ENCODE results near the gene CLEC18A. TPM values are rescaled to one million over a fixed set of nuclear protein-coding genes. Genes with fewer than 3 reads are reported as not detected.

Gene CLEC18A
- total and polyA plus RNA-seq, 2 donors (not counting 1 experiment from before 2014, with no cell fraction given) = 0.52 to 2.2 TPM

DNA sequence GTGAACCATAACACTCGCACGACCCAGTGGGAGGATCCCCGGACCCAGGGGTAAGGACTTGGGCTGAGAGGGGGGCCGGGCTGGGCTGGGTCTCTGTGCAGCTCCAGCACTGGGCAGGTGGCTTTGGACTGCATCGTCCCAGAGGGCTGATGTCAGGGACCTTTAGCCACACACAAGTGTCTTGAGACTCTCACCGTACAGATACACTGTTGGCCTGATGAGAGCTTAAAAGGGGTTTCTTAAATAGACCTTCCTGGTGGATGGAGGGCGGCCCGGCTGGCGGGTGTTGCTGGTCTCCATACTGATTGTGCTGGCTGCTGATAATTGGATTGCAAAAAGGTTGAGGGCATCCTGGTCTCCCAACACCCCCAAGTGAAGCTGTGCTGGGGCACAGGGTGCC lies 21.7 kb upstream of the CLEC18A start:
- peaks cover 0 to 64% of the 10 kb centered on the region in 2 experiments for H3K36me3 ChIP-seq (replicated peaks in 1 of 2; ENCODE audit: control extremely low read depth in 1 of 2, control insufficient read depth in 1 of 2, extremely low read depth in 1 of 2, insufficient read depth in 2 of 2, low read length in 1 of 2)
- CTCF ChIA-PET = interaction anchor here (1.3 to 4.0 kb wide), 8 partner anchors 8 to 221 kb away, joined by 4 to 54 read pairs (median 9); no protein-coding TSS in a partner anchor

DNA sequence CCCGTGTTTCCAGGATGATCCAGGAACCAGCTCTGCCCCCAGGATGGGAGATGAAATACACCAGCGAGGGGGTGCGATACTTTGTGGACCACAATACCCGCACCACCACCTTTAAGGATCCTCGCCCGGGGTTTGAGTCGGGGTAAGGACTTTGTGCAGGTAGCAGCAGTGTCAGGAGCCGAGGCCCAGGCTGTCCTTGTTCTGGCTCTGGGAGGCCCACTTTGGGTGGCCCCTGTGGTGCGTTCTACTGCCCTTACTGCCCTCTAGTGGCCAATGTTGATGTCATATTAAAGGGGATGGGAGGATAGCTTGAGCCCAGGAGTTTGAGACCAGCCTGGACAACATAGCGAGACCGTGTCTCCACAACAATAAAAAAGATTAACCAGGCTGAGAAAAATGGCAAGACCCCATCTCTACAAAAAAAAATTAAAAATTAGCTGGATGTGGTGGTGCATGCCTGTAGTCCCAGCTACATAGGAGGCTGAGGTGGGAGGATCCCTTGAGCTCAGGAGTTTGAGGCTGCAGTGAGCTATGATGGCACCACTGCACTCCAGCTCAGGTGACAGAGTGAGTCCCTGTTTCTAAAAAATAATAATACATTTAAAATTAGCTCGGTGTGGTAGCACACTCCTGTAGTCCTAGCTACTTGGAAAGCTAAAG lies 20.9 kb upstream of the CLEC18A start:
- Histone ChIP-seq H3K79me2 (ENCODE audit: control insufficient read depth, insufficient read depth, low read length) (no peaks in the 10 kb centered on the region), H4K20me1 (ENCODE audit: control insufficient read depth, insufficient read depth, low read length, poor library complexity, severe bottlenecking) (no peaks in the 10 kb centered on the region), H3K4me2 (replicated peaks; ENCODE audit: low read depth, low read length, poor library complexity, severe bottlenecking) (no peak overlapping the region), H3K4me3 (ENCODE audit: control extremely low read depth in 1 of 5, extremely low read depth in 1 of 5, insufficient read depth in 1 of 5, low read depth in 2 of 5, low read length in 4 of 5) (no peak overlapping the region), H3K27me3 (replicated peaks in 1 of 4; ENCODE audit: control extremely low read depth in 1 of 4, control insufficient read depth in 3 of 4, insufficient read depth in 4 of 4, low read length in 3 of 4) (no peaks in the 10 kb centered on the region), H3K9ac (ENCODE audit: low read length) (no peak overlapping the region), H3K9me3 (ENCODE audit: control extremely low read depth in 1 of 3, control insufficient read depth in 2 of 3, insufficient read depth in 1 of 3, low read length in 2 of 3) (no peaks in the 10 kb centered on the region), H3K4me1 (ENCODE audit: control insufficient read depth in 2 of 2, insufficient read depth in 2 of 2, low read length in 2 of 2) (no peaks in the 10 kb centered on the region), H3K36me3 (replicated peaks in 1 of 2; ENCODE audit: control extremely low read depth in 1 of 2, control insufficient read depth in 1 of 2, extremely low read depth in 1 of 2, insufficient read depth in 2 of 2, low read length in 1 of 2) (peaks cover 0 to 70% of the 10 kb centered on the region in 2 experiments), H3K27ac (ENCODE audit: low read length in 2 of 2) (no peak overlapping the region), H2AFZ (ENCODE audit: insufficient read depth, low read depth, low read length, poor library complexity, severe bottlenecking) (no peak overlapping the region)
- no peak for TF ChIP-seq EZH2 (IDR thresholded peaks at IDR 0.05; ENCODE audit: borderline replicate concordance, insufficient read depth, low read depth, low read length, poor library complexity, severe bottlenecking)
- TF ChIP-seq, protein P1, sequence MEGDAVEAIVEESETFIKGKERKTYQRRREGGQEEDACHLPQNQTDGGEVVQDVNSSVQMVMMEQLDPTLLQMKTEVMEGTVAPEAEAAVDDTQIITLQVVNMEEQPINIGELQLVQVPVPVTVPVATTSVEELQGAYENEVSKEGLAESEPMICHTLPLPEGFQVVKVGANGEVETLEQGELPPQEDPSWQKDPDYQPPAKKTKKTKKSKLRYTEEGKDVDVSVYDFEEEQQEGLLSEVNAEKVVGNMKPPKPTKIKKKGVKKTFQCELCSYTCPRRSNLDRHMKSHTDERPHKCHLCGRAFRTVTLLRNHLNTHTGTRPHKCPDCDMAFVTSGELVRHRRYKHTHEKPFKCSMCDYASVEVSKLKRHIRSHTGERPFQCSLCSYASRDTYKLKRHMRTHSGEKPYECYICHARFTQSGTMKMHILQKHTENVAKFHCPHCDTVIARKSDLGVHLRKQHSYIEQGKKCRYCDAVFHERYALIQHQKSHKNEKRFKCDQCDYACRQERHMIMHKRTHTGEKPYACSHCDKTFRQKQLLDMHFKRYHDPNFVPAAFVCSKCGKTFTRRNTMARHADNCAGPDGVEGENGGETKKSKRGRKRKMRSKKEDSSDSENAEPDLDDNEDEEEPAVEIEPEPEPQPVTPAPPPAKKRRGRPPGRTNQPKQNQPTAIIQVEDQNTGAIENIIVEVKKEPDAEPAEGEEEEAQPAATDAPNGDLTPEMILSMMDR (IDR thresholded peaks at IDR 0.05) = peak; percentile 82
- 66% methylated on average over 6 of the region's 12 CpGs for WGBS (ENCODE audit: insufficient coverage)
- H3K4me3 Mint-ChIP-seq = no peak overlapping the region
- intact Hi-C loops (cut with micrococcal nuclease) = no loop called here
- H3K4me1 Mint-ChIP-seq = no peaks in the 10 kb centered on the region
- H3K27me3 Mint-ChIP-seq = no peaks in the 10 kb centered on the region
- H3K27ac Mint-ChIP-seq = no peak overlapping the region
- ChIA-PET CTCF (interaction anchor here (0.7 to 4.0 kb wide), 21 partner anchors 8 to 534 kb away, joined by 3 to 54 read pairs (median 4); partner anchors contain the start of gene NOB1), POLR2A (no interaction called here)
- peak; percentile 72 for ATAC-seq (ENCODE audit: low read depth)
- no peaks in the 10 kb centered on the region for H3K9me3 Mint-ChIP-seq (ENCODE audit: insufficient read depth)
- peak; percentile 69 for DNase-seq

More for the DNA sequence above, 21.7 kb upstream of the CLEC18A start:
- no peak overlapping the region for H3K27ac ChIP-seq (ENCODE audit: low read length in 2 of 2)
- POLR2A ChIA-PET = no interaction called here
- no peak overlapping the region for H3K9ac ChIP-seq (ENCODE audit: low read length)
- Mint-ChIP-seq H3K4me1 (no peaks in the 10 kb centered on the region), H3K4me3 (no peak overlapping the region), H3K27me3 (no peaks in the 10 kb centered on the region), H3K27ac (no peak overlapping the region), H3K9me3 (ENCODE audit: insufficient read depth) (no peaks in the 10 kb centered on the region)
- intact Hi-C loops (cut with micrococcal nuclease) = no loop called here
- H3K9me3 ChIP-seq (ENCODE audit: control extremely low read depth in 1 of 3, control insufficient read depth in 2 of 3, insufficient read depth in 1 of 3, low read length in 2 of 3) = no peaks in the 10 kb centered on the region
- DNase-seq = no peak
- H2AFZ ChIP-seq (ENCODE audit: insufficient read depth, low read depth, low read length, poor library complexity, severe bottlenecking) = no peak overlapping the region
- H3K4me1 ChIP-seq (ENCODE audit: control insufficient read depth in 2 of 2, insufficient read depth in 2 of 2, low read length in 2 of 2) = no peaks in the 10 kb centered on the region
- no peak overlapping the region for H3K4me3 ChIP-seq (ENCODE audit: control extremely low read depth in 1 of 5, extremely low read depth in 1 of 5, insufficient read depth in 1 of 5, low read depth in 2 of 5, low read length in 4 of 5)
- no peak for ATAC-seq (ENCODE audit: low read depth)
- no peak for TF ChIP-seq EZH2 (IDR thresholded peaks at IDR 0.05; ENCODE audit: borderline replicate concordance, insufficient read depth, low read depth, low read length, poor library complexity, severe bottlenecking)
- TF ChIP-seq, protein P1 (IDR thresholded peaks at IDR 0.05) = no peak
- H3K4me2 ChIP-seq (replicated peaks; ENCODE audit: low read depth, low read length, poor library complexity, severe bottlenecking) = no peak overlapping the region
- no peaks in the 10 kb centered on the region for H3K27me3 ChIP-seq (replicated peaks in 1 of 4; ENCODE audit: control extremely low read depth in 1 of 4, control insufficient read depth in 3 of 4, insufficient read depth in 4 of 4, low read length in 3 of 4)
- no peaks in the 10 kb centered on the region for H4K20me1 ChIP-seq (ENCODE audit: control insufficient read depth, insufficient read depth, low read length, poor library complexity, severe bottlenecking)
- H3K79me2 ChIP-seq (ENCODE audit: control insufficient read depth, insufficient read depth, low read length) = no peaks in the 10 kb centered on the region
- WGBS (ENCODE audit: insufficient coverage) = 98% methylated on average over 9 of the region's 9 CpGs

Data from B cell (primary cell).